H1 (cell line): ENCODE results near the gene TSPEAR. TPM values are rescaled to one million over a fixed set of nuclear protein-coding genes. Genes with fewer than 3 reads are reported as not detected.
A peak's percentile ranks its signal among the peaks of the same experiment; 100 is the strongest.

Experiments
- CTCF ChIA-PET: fragments of 300-600 bp; sonication (Branson Sonifier 250); formaldehyde crosslinking; loops from one replicate; lab custom pipeline; 2021; ENCODE audit not compliant: partially characterized antibody; lab: Charles Lee
- POLR2A ChIA-PET: fragments of 300-600 bp; sonication (Branson Sonifier 250); formaldehyde crosslinking; loops from one replicate; lab custom pipeline; 2021; ENCODE audit warnings: inconsistent platforms; ENCODE audit not compliant: partially characterized antibody; lab: Charles Lee
- DNase-seq, 2 experiments: peaks; one replicate each; pipeline versions ENCODE4 v3.0.0 to v3.0.0-alpha.2; 2010 to 2022; ENCODE audit warnings: low spot score in 2 of 2, low read depth in 1 of 2, mixed read lengths in 1 of 2
- FAIRE-seq: peaks from 2 replicates; lab custom pipeline; 2011; peaks lifted over from hg19 to GRCh38; lab: Jason Lieb, UNC
- H2AFZ ChIP-seq: 2 replicates; pipeline ENCODE4 v1.8.1; 2012; ENCODE audit warnings: low read length, inconsistent platforms
- H2AK5ac ChIP-seq: 2 replicates; pipeline ENCODE4 v1.6.1; 2013; ENCODE audit warnings: low read depth, low read length
- H2BK120ac ChIP-seq: replicated peaks from 2 replicates; pipeline ENCODE3; 2013; ENCODE audit warnings: low read depth, low read length, inconsistent platforms
- H2BK12ac ChIP-seq: 2 replicates; pipeline ENCODE4 v1.6.1; 2013; ENCODE audit warnings: low read depth, low read length
- H2BK15ac ChIP-seq: 2 replicates; pipeline ENCODE4 v1.6.1; 2013; ENCODE audit warnings: low read length
- H2BK20ac ChIP-seq: 2 replicates; pipeline ENCODE4 v1.6.1; 2013; ENCODE audit warnings: low read length
- H2BK5ac ChIP-seq: 2 replicates; pipeline ENCODE4 v1.6.1; 2013; ENCODE audit warnings: low read depth, low read length
- H3K14ac ChIP-seq: 2 replicates; pipeline ENCODE4 v1.6.1; 2013; ENCODE audit warnings: inconsistent platforms; ENCODE audit not compliant: insufficient read length
- H3K18ac ChIP-seq: 2 replicates; pipeline ENCODE4 v1.6.1; 2013; ENCODE audit warnings: low read length; ENCODE audit errors: extremely low read depth
- H3K23ac ChIP-seq: 2 replicates; pipeline ENCODE4 v1.6.1; 2013; ENCODE audit warnings: inconsistent platforms; ENCODE audit not compliant: insufficient read length
- H3K23me2 ChIP-seq: 2 replicates; pipeline ENCODE4 v1.6.1; 2013; ENCODE audit warnings: low read depth, low read length
- H3K27ac ChIP-seq: 2 replicates; pipeline ENCODE4 v1.6.1; 2011; ENCODE audit warnings: low read depth, low read length, inconsistent platforms
- H3K27me3 ChIP-seq, 4 experiments: replicated peaks in 1 of 4; 1 replicate in 1 of 4; 2 replicates in 3 of 4; pipeline versions ENCODE4 v1.6.1 to v1.8.1; 2011 to 2013; ENCODE audit warnings: low read length in 3 of 4, mild to moderate bottlenecking in 3 of 4, inconsistent platforms in 2 of 4, mixed read lengths in 2 of 4, moderate library complexity in 1 of 4; ENCODE audit not compliant: control insufficient read depth in 3 of 4, insufficient read depth in 3 of 4; ENCODE audit errors: extremely low read depth in 1 of 4
- H3K36me3 ChIP-seq, 4 experiments: 2 replicates each; pipeline versions ENCODE4 v1.6.1 to v1.8.1; 2011 to 2013; ENCODE audit warnings: mild to moderate bottlenecking in 4 of 4, low read length in 3 of 4, moderate library complexity in 2 of 4, control low read depth in 1 of 4, inconsistent platforms in 1 of 4; ENCODE audit not compliant: insufficient read depth in 4 of 4, control insufficient read depth in 2 of 4
- H3K4ac ChIP-seq: replicated peaks from 2 replicates; pipeline ENCODE3; 2013; ENCODE audit warnings: low read length, low read depth, mixed read lengths, inconsistent platforms; ENCODE audit not compliant: insufficient read length
- H3K4me1 ChIP-seq, 4 experiments: replicated peaks in 1 of 4; 1 replicate in 1 of 4; 2 replicates in 3 of 4; pipeline versions ENCODE4 v1.6.1 to v1.8.1; 2011 to 2013; ENCODE audit warnings: low read length in 3 of 4, inconsistent platforms in 2 of 4, mixed read lengths in 1 of 4; ENCODE audit not compliant: insufficient read depth in 4 of 4, control insufficient read depth in 3 of 4
- H3K4me2 ChIP-seq, 2 experiments: 2 replicates each; pipeline versions ENCODE4 v1.6.1 to v1.8.1; 2011 to 2013; ENCODE audit warnings: low read depth in 2 of 2, low read length in 2 of 2, control low read depth in 1 of 2, inconsistent platforms in 1 of 2, mild to moderate bottlenecking in 1 of 2; ENCODE audit not compliant: insufficient read depth in 1 of 2
- H3K4me3 ChIP-seq, 4 experiments: fragments of 200-600, 300-600 bp in 1 of 4; sonication (generic), shearing (Covaris generic), sonication (Bioruptor Twin) in 1 of 4; 2 replicates each; pipeline versions ENCODE4 v1.5.1 to v1.8.1; 2011 to 2016; ENCODE audit warnings: low read length in 4 of 4, low read depth in 3 of 4, control low read depth in 2 of 4, inconsistent platforms in 2 of 4, mild to moderate bottlenecking in 2 of 4, mixed read lengths in 1 of 4, moderate library complexity in 1 of 4; ENCODE audit not compliant: insufficient read depth in 2 of 4; ENCODE audit errors: extremely low read depth in 1 of 4
- H3K56ac ChIP-seq: replicated peaks from 2 replicates; pipeline ENCODE3; 2013; ENCODE audit warnings: low read depth, mild to moderate bottlenecking, mixed read lengths, low read length, inconsistent platforms; ENCODE audit not compliant: insufficient read length
- H3K79me1 ChIP-seq: 2 replicates; pipeline ENCODE4 v1.6.1; 2013; ENCODE audit warnings: low read depth, low read length, control low read depth
- H3K79me2 ChIP-seq, 2 experiments: 2 replicates each; pipeline versions ENCODE4 v1.6.1 to v1.8.1; 2012 to 2013; ENCODE audit warnings: low read length in 2 of 2, mild to moderate bottlenecking in 2 of 2, inconsistent platforms in 1 of 2; ENCODE audit not compliant: insufficient read depth in 2 of 2, control insufficient read depth in 1 of 2
- H3K9ac ChIP-seq, 4 experiments: replicated peaks in 1 of 4; 1 replicate in 1 of 4; 2 replicates in 3 of 4; pipeline versions ENCODE4 v1.6.1 to v1.8.1; 2011 to 2013; ENCODE audit warnings: low read depth in 3 of 4, low read length in 3 of 4, control low read depth in 2 of 4, mild to moderate bottlenecking in 2 of 4, moderate library complexity in 2 of 4, inconsistent platforms in 1 of 4; ENCODE audit errors: extremely low read depth in 1 of 4
- H3K9me3 ChIP-seq, 2 experiments: 2 replicates each; pipeline versions ENCODE4 v1.6.1 to v1.8.1; 2012 to 2013; ENCODE audit warnings: mild to moderate bottlenecking in 2 of 2, moderate library complexity in 2 of 2, control low read depth in 1 of 2, inconsistent platforms in 1 of 2, low read depth in 1 of 2, low read length in 1 of 2, mixed read lengths in 1 of 2; ENCODE audit not compliant: insufficient read depth in 2 of 2
- H4K20me1 ChIP-seq, 2 experiments: replicated peaks in 1 of 2; 2 replicates each; pipeline versions ENCODE3 to v1.8.1; 2011 to 2013; ENCODE audit warnings: inconsistent platforms in 2 of 2, low read length in 2 of 2, mild to moderate bottlenecking in 1 of 2; ENCODE audit not compliant: insufficient read depth in 2 of 2, control insufficient read depth in 1 of 2
- H4K5ac ChIP-seq: 2 replicates; pipeline ENCODE4 v1.6.1; 2013; ENCODE audit warnings: low read length, low read depth, mixed read lengths, inconsistent platforms; ENCODE audit not compliant: insufficient read length
- H4K8ac ChIP-seq: 2 replicates; pipeline ENCODE4 v1.8.0; 2013; ENCODE audit warnings: mild to moderate bottlenecking, moderate library complexity, low read length, inconsistent platforms; ENCODE audit not compliant: insufficient read depth; ENCODE audit errors: extremely low read depth
- H4K91ac ChIP-seq: replicated peaks from 2 replicates; pipeline ENCODE3; 2013; ENCODE audit warnings: low read length, mixed read lengths, inconsistent platforms; ENCODE audit not compliant: insufficient read length
- KDM4A ChIP-seq: IDR thresholded peaks from one replicate; pipeline ENCODE4 v1.7.1; 2012; ENCODE audit warnings: low read depth, mild to moderate bottlenecking, moderate library complexity, low read length, inconsistent platforms; ENCODE audit not compliant: severe bottlenecking
- MAFK ChIP-seq: IDR thresholded peaks from 2 replicates; pipeline ENCODE4 v1.6.1; 2012; ENCODE audit warnings: low read depth, mild to moderate bottlenecking, improper control_type of control experiment, low read length
- RNF2 ChIP-seq: fragments of 200-900, 300-1000 bp; sonication (generic); IDR thresholded peaks from 2 replicates; pipeline ENCODE4 v1.7.1; 2016; ENCODE audit warnings: borderline replicate concordance, low read depth, mild to moderate bottlenecking, antibody characterized with exemption, low read length; ENCODE audit not compliant: poor library complexity, severe bottlenecking; ENCODE audit errors: missing control alignments
- SAP30 ChIP-seq: fragments of 300-600 bp; sonication (generic); IDR thresholded peaks from 2 replicates; pipeline ENCODE4 v1.7.1; 2012; ENCODE audit warnings: low read length, moderate library complexity, mild to moderate bottlenecking, inconsistent platforms; ENCODE audit not compliant: insufficient read depth, insufficient replicate concordance
- SIX5 ChIP-seq: IDR thresholded peaks from 2 replicates; pipeline ENCODE4 v1.6.1; 2011; ENCODE audit warnings: mild to moderate bottlenecking, low read depth, low read length
- SP4 ChIP-seq: IDR thresholded peaks from 2 replicates; pipeline ENCODE4 v1.6.1; 2012; ENCODE audit warnings: low read length, inconsistent platforms
- TBP ChIP-seq: IDR thresholded peaks from 2 replicates; pipeline ENCODE4 v1.6.1; 2011; ENCODE audit warnings: low read depth, low read length, improper control_type of control experiment
- TCF12 ChIP-seq: IDR thresholded peaks from 2 replicates; pipeline ENCODE4 v1.6.1; 2011; ENCODE audit warnings: low read depth, mild to moderate bottlenecking, low read length
- WGBS, 2 experiments: shearing (Covaris generic) in 1 of 2; methylation state at CpG; one replicate each; pipeline versions ENCODE4 v1.1.6 to v1.1.7; 2013 to 2015; ENCODE audit warnings: low lambda C conversion rate in 2 of 2, mixed read lengths in 2 of 2, inconsistent platforms in 1 of 2, low coverage in 1 of 2, missing lambda C conversion rate in 1 of 2; ENCODE audit not compliant: insufficient replicate concordance in 2 of 2, insufficient coverage in 1 of 2, insufficient read length in 1 of 2; ENCODE audit errors: extremely low coverage in 1 of 2, missing lambda C conversion rate in 1 of 2; 5-methylcytosine and 5-hydroxymethylcytosine counted together
- polyA plus RNA-seq, 7 experiments: library from polyadenylated mRNA; depleted of rRNA in 3 of 7; stranded (reverse) in 5 of 7; unstranded in 2 of 7; fragments of >200 nt in 5 of 7; fragments of 200-250 nt in 2 of 7; gene quantifications; 1 replicate in 5 of 7; 2 replicates in 1 of 7; 4 replicates in 1 of 7; pipeline versions ENCODE4 v1.2.1 to v1.2.3, GENCODE V29; 2011 to 2013; ENCODE audit warnings: missing spikeins in 2 of 7, mixed read lengths in 2 of 7
- total RNA-seq: library from RNA; stranded (reverse); fragmentation: NEBNext Ultra II Directional; extraction: Animal tissue kit (Norgen Biotek cat#: 25700); gene quantifications from 2 replicates; pipeline ENCODE4 v1.2.1, GENCODE V29; 2021
- TF ChIP-seq, protein P1 (sequence below), 3 experiments: IDR thresholded peaks; 1 replicate in 2 of 3; 2 replicates in 1 of 3; pipeline versions ENCODE4 v1.5.1 to v1.6.1; 2011; ENCODE audit warnings: low read length in 3 of 3, mild to moderate bottlenecking in 3 of 3, inconsistent platforms in 2 of 3, low read depth in 1 of 3, moderate library complexity in 1 of 3; ENCODE audit not compliant: insufficient read depth in 1 of 3; ENCODE audit errors: control extremely low read depth in 1 of 3
- TF ChIP-seq, protein P2 (sequence below): IDR thresholded peaks from 2 replicates; pipeline ENCODE4 v1.6.1; 2012; ENCODE audit warnings: inconsistent platforms

Gene TSPEAR
- total and polyA plus RNA-seq, 2 of the 8 experiments (the other 6 are each of a cell fraction or from before 2014, with no cell fraction given) = 0.58 to 0.89 TPM

DNA sequence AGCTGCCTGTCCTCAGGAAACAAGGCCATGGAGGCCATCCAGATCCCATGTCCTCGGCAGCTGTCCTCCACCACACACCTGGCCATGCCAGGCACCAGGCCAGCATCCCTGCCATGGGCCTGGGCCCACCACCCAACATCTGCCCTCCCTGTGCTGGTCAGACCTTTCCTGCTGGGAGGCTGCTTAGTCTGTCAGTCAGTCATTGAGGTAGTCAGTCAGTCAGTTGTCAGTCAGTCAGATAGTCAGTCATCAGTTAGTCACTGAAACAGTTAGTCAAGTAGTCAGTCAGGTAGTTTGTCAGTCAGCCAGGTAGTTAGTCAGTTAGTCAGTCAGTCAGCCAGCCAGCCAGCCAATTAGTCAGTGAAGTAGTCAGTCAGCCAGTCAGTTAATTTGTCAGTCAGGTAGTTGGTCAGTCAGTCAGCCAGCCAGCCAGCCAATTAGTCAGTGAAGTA is 188.6 kb downstream of the TSPEAR start:
- no peaks in the 10 kb centered on the region for H4K20me1 ChIP-seq
- peaks cover 3% of the 10 kb centered on the region; the same call in 1 of the 2 replicates for H3K79me1 ChIP-seq
- 83% methylated on average over 1 of the region's 1 CpG; no CpG with 5 or more reads in 1 of the 2 experiments for WGBS, 2 experiments
- H2BK5ac ChIP-seq = no peak overlapping the region
- no peak overlapping the region for H4K5ac ChIP-seq
- H2BK12ac ChIP-seq = no peak overlapping the region
- H3K36me3 ChIP-seq = no peaks in the 10 kb centered on the region
- no peak overlapping the region for H3K56ac ChIP-seq
- peaks cover 0 to 3% (median 0%) of the 10 kb centered on the region in 4 experiments; a peak in 1 of 7 replicates for H3K27me3 ChIP-seq
- no peak overlapping the region for H3K23ac ChIP-seq
- H3K4me1 ChIP-seq = no peaks in the 10 kb centered on the region; a peak in 1 of 7 replicates
- no peak overlapping the region for H3K9ac ChIP-seq
- no peak for FAIRE-seq
- no peak overlapping the region for H2AK5ac ChIP-seq
- H3K79me2 ChIP-seq = no peaks in the 10 kb centered on the region
- H3K9me3 ChIP-seq = peaks cover 0 to 15% of the 10 kb centered on the region in 2 experiments; a peak in 3 of 4 replicates
- ChIA-PET POLR2A (interaction anchor here (0.9 kb wide), 1 partner anchor 190 kb away, joined by 3 read pairs; no protein-coding TSS in a partner anchor), CTCF (interaction anchor here (1.0 kb wide), 1 partner anchor 18 kb away, joined by 3 read pairs; no protein-coding TSS in a partner anchor)
- H3K18ac ChIP-seq = no peak overlapping the region
- no peak overlapping the region for H2AFZ ChIP-seq
- H2BK120ac ChIP-seq = no peak overlapping the region
- peaks cover 12% of the 10 kb centered on the region for H3K23me2 ChIP-seq
- no peak overlapping the region for H3K4ac ChIP-seq
- H3K14ac ChIP-seq = no peak overlapping the region
- H3K4me3 ChIP-seq = no peak overlapping the region
- H3K4me2 ChIP-seq = no peak overlapping the region
- no peak for DNase-seq
- no peak overlapping the region for H2BK20ac ChIP-seq
- peak overlapping the region; percentile 36; the same call in 1 of the 2 replicates for H2BK15ac ChIP-seq
- H4K8ac ChIP-seq = peak overlapping the region; percentile 36; the same call in 1 of the 2 replicates
- H4K91ac ChIP-seq = no peak overlapping the region
- H3K27ac ChIP-seq = no peak overlapping the region
- TF ChIP-seq TCF12 (no peak), MAFK (no peak), SP4 (no peak), RNF2 (no peak), KDM4A (no peak), SAP30 (no peak), TBP (no peak), SIX5 (no peak)
- TF ChIP-seq, protein P1, sequence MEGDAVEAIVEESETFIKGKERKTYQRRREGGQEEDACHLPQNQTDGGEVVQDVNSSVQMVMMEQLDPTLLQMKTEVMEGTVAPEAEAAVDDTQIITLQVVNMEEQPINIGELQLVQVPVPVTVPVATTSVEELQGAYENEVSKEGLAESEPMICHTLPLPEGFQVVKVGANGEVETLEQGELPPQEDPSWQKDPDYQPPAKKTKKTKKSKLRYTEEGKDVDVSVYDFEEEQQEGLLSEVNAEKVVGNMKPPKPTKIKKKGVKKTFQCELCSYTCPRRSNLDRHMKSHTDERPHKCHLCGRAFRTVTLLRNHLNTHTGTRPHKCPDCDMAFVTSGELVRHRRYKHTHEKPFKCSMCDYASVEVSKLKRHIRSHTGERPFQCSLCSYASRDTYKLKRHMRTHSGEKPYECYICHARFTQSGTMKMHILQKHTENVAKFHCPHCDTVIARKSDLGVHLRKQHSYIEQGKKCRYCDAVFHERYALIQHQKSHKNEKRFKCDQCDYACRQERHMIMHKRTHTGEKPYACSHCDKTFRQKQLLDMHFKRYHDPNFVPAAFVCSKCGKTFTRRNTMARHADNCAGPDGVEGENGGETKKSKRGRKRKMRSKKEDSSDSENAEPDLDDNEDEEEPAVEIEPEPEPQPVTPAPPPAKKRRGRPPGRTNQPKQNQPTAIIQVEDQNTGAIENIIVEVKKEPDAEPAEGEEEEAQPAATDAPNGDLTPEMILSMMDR (IDR thresholded peaks at IDR 0.05; ENCODE audit: control extremely low read depth in 1 of 3, insufficient read depth in 1 of 3, low read depth in 1 of 3, low read length in 3 of 3) = no peak
- TF ChIP-seq, protein P2, sequence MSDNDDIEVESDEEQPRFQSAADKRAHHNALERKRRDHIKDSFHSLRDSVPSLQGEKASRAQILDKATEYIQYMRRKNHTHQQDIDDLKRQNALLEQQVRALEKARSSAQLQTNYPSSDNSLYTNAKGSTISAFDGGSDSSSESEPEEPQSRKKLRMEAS = no peak
